K562 (cell line): Measurements from ENCODE around the gene MED13L. TPM values are rescaled to one million over a fixed set of nuclear protein-coding genes. Genes with fewer than 3 reads are reported as not detected.

Experiments
- ATAC-seq: fragments of 200-7000 bp; cut with Tn5 transposase; 3 replicates; pipeline ENCODE4 v1.9.1; 2020; ENCODE audit warnings: moderate library complexity
- BruUV-seq: library from RNA; stranded (reverse); fragments of 400-500 nt; replicated peaks from 2 replicates; lab custom pipeline; 2021; lab: Mats Ljungman, UMichigan
- CTCF ChIA-PET: fragments of 300-600 bp; formaldehyde crosslinking; extraction: SDS; loops from one replicate; lab custom pipeline; 2021; ENCODE audit warnings: low intra/inter-chr PET ratio; lab: Yijun Ruan, JAX
- POLR2A ChIA-PET: fragments of 300-600, 350-650 bp; sonication (Branson Sonifier 250); formaldehyde crosslinking; extraction: SDS; loops from one replicate; lab custom pipeline; 2021; ENCODE audit warnings: antibody characterized with exemption, inconsistent platforms; lab: Yijun Ruan, JAX
- DNase-seq, 4 experiments: peaks; one replicate each; pipeline versions ENCODE4 v3.0.0 to v3.0.0-alpha.2; 2011 to 2018; ENCODE audit warnings: low spot score in 3 of 4, mixed read lengths in 3 of 4; ENCODE audit errors: extremely low read depth in 1 of 4
- FAIRE-seq: peaks from 2 replicates; lab custom pipeline; 2011; peaks lifted over from hg19 to GRCh38; lab: Jason Lieb, UNC
- H2AFZ ChIP-seq: 2 replicates; pipeline ENCODE4 v1.6.0; 2011; ENCODE audit warnings: low read depth, low read length, control low read depth, inconsistent platforms
- H3K27ac ChIP-seq: fragments of 200-600 bp; 3 replicates; pipeline ENCODE4 v1.8.0; 2011; ENCODE audit warnings: low read depth, mild to moderate bottlenecking, control low read depth, inconsistent platforms, low read length, moderate library complexity, mixed read lengths; ENCODE audit errors: extremely low read depth
- H3K27me3 ChIP-seq, 2 experiments: fragments of 300-600 bp in 1 of 2; 2 replicates in 1 of 2; 3 replicates in 1 of 2; pipeline versions ENCODE4 v1.6.0 to v1.8.0; 2011; ENCODE audit warnings: inconsistent platforms in 2 of 2, low read length in 2 of 2, mild to moderate bottlenecking in 1 of 2, mixed read lengths in 1 of 2, moderate library complexity in 1 of 2; ENCODE audit not compliant: control insufficient read depth in 2 of 2, insufficient read depth in 2 of 2
- H3K36me3 ChIP-seq: fragments of 300-600 bp; 3 replicates; pipeline ENCODE4 v1.8.0; 2011; ENCODE audit warnings: mild to moderate bottlenecking, low read length, inconsistent platforms; ENCODE audit not compliant: control insufficient read depth, insufficient read depth
- H3K4me1 ChIP-seq, 2 experiments: fragments of 200-600 bp in 1 of 2; replicated peaks in 1 of 2; 2 replicates in 1 of 2; 3 replicates in 1 of 2; pipeline versions ENCODE4 v1.5.1 to v1.8.0; 2011; ENCODE audit warnings: inconsistent platforms in 2 of 2, low read length in 2 of 2, mild to moderate bottlenecking in 1 of 2, mixed read lengths in 1 of 2, moderate library complexity in 1 of 2; ENCODE audit not compliant: control insufficient read depth in 2 of 2, insufficient read depth in 2 of 2
- H3K4me2 ChIP-seq: 2 replicates; pipeline ENCODE4 v1.6.1; 2011; ENCODE audit warnings: low read length, control low read depth, inconsistent platforms, mixed read lengths; ENCODE audit not compliant: insufficient read depth
- H3K4me3 ChIP-seq: fragments of 200-600 bp; sonication (generic), shearing (Covaris generic); 2 replicates; pipeline ENCODE4 v1.5.1; 2016; ENCODE audit warnings: control low read depth, inconsistent platforms
- H3K79me2 ChIP-seq: fragments of 200-600 bp; 3 replicates; pipeline ENCODE4 v1.8.0; 2011; ENCODE audit warnings: low read length, inconsistent platforms; ENCODE audit not compliant: control insufficient read depth, insufficient read depth
- H3K9ac ChIP-seq, 2 experiments: 2 replicates each; pipeline versions ENCODE4 v1.6.0 to v1.6.1; 2011; ENCODE audit warnings: low read depth in 2 of 2, low read length in 2 of 2, control low read depth in 1 of 2, inconsistent platforms in 1 of 2, mild to moderate bottlenecking in 1 of 2, mixed read lengths in 1 of 2; ENCODE audit not compliant: insufficient read depth in 1 of 2
- H3K9me1 ChIP-seq: one replicate; pipeline ENCODE4 v1.6.0; 2011; ENCODE audit warnings: inconsistent platforms, mild to moderate bottlenecking, low read length, moderate library complexity; ENCODE audit not compliant: control insufficient read depth, insufficient read depth
- H3K9me3 ChIP-seq: replicated peaks from 2 replicates; pipeline ENCODE4 v1.5.1; 2011; ENCODE audit warnings: low read depth, low read length, inconsistent platforms; ENCODE audit not compliant: control insufficient read depth, insufficient read depth
- H4K20me1 ChIP-seq: replicated peaks from 2 replicates; pipeline ENCODE4 v1.6.1; 2011; ENCODE audit warnings: low read length, inconsistent platforms, mixed read lengths; ENCODE audit not compliant: control insufficient read depth, insufficient read depth
- AFF4 ChIP-seq: sonication (generic); formaldehyde crosslinking; IDR thresholded peaks from 2 replicates; pipeline ENCODE4 v1.8.0; 2023; ENCODE audit warnings: mild to moderate bottlenecking, missing genetic modification reagents
- C11orf30 ChIP-seq: fragments of 450-650 bp; IDR thresholded peaks from 2 replicates; pipeline ENCODE4 v1.6.1; 2016; ENCODE audit warnings: low read depth, mild to moderate bottlenecking
- ZNF316 ChIP-seq: fragments of 450-650 bp; IDR thresholded peaks from 2 replicates; pipeline ENCODE4 v1.6.1; 2016
- WGBS: fragments of 100-300 bp; shearing (Covaris generic); methylation state at CpG from one replicate; pipeline ENCODE4 v1.1.6; 2016; ENCODE audit warnings: low coverage, mixed read lengths; ENCODE audit not compliant: insufficient coverage; ENCODE audit errors: missing lambda C conversion rate; 5-methylcytosine and 5-hydroxymethylcytosine counted together
- in situ Hi-C: fragments of 300-500 bp; cut with MboI; formaldehyde crosslinking; loops from 4 replicates; pipeline ENCODE4 v1.15.0; 2018; ENCODE audit warnings: inconsistent platforms, mixed read lengths
- intact Hi-C: fragments of 100-400 bp; cut with micrococcal nuclease; formaldehyde crosslinking; loops from 2 replicates; pipeline ENCODE4 v1.14.2; 2022
- polyA plus RNA-seq, 8 experiments: library from polyadenylated mRNA; depleted of rRNA in 4 of 8; stranded (reverse) in 5 of 8; unstranded in 3 of 8; fragments of >200 nt; fragmentation: Nextera tagmentation in 2 of 8; fragmentation: Illumina TruSeq in 1 of 8; extraction: Ambion mirVana in 2 of 8; extraction: Trizol in 1 of 8; gene quantifications; 2 replicates each; pipeline versions ENCODE4 v1.2.1 to v1.2.3, GENCODE V29; 2011 to 2014; ENCODE audit warnings: inconsistent platforms in 1 of 8, missing spikeins in 1 of 8
- total RNA-seq, 7 experiments: library from RNA; depleted of rRNA in 6 of 7; stranded (reverse); fragments of >200 nt in 6 of 7; fragmentation: Illumina TruSeq in 2 of 7; extraction: Trizol in 2 of 7; gene quantifications; 2 replicates each; pipeline versions ENCODE4 v1.2.1 to v1.2.3, GENCODE V29; 2011 to 2021; ENCODE audit warnings: low replicate concordance in 1 of 7
- TF ChIP-seq, protein P1 (sequence below), 2 experiments: fragments of 450-650 bp in 1 of 2; sonication (generic) in 1 of 2; formaldehyde crosslinking in 1 of 2; IDR thresholded peaks; 2 replicates each; pipeline versions ENCODE4 v1.7.1 to v1.9.0; 2016 to 2022; ENCODE audit warnings: inconsistent platforms in 1 of 2, mild to moderate bottlenecking in 1 of 2, missing genetic modification reagents in 1 of 2

MED13L gene
- total and polyA plus RNA-seq, 9 of the 15 experiments (the other 6 are each of a cell fraction or from before 2014, with no cell fraction given) = 13.4 to 90.3 (median 36.9) TPM

- Histone ChIP-seq H4K20me1 (no peaks in the 10 kb centered on the region), H3K79me2 (no peaks in the 10 kb centered on the region), H3K4me3 (no peak overlapping the region), H3K9me3 (no peaks in the 10 kb centered on the region), H3K9me1 (no peaks in the 10 kb centered on the region), H3K27ac (no peak overlapping the region), H3K36me3 (peaks cover 83% of the 10 kb centered on the region), H3K4me1 (no peaks in the 10 kb centered on the region), H3K27me3 (no peaks in the 10 kb centered on the region), H3K9ac (no peak overlapping the region), H2AFZ (no peak overlapping the region), H3K4me2 (no peak overlapping the region)
- FAIRE-seq (no peak), DNase-seq (no peak), ATAC-seq (no peak)
- CTCF ChIA-PET = no interaction called here
- POLR2A ChIA-PET = interaction anchor here (0.9 to 1.1 kb wide), 2 partner anchors 16 to 302 kb away, joined by 3 read pairs; no protein-coding TSS in a partner anchor
- no TSS peak for BruUV-seq
- in situ Hi-C loops = loop anchor here (25.0 kb wide), 1 partner anchor 1163 kb away; no protein-coding TSS in a partner anchor
- TF ChIP-seq AFF4 = no peak
- TF ChIP-seq C11orf30 = peak; percentile 27; the same call in 1 of the 2 replicates
- TF ChIP-seq, protein P1, sequence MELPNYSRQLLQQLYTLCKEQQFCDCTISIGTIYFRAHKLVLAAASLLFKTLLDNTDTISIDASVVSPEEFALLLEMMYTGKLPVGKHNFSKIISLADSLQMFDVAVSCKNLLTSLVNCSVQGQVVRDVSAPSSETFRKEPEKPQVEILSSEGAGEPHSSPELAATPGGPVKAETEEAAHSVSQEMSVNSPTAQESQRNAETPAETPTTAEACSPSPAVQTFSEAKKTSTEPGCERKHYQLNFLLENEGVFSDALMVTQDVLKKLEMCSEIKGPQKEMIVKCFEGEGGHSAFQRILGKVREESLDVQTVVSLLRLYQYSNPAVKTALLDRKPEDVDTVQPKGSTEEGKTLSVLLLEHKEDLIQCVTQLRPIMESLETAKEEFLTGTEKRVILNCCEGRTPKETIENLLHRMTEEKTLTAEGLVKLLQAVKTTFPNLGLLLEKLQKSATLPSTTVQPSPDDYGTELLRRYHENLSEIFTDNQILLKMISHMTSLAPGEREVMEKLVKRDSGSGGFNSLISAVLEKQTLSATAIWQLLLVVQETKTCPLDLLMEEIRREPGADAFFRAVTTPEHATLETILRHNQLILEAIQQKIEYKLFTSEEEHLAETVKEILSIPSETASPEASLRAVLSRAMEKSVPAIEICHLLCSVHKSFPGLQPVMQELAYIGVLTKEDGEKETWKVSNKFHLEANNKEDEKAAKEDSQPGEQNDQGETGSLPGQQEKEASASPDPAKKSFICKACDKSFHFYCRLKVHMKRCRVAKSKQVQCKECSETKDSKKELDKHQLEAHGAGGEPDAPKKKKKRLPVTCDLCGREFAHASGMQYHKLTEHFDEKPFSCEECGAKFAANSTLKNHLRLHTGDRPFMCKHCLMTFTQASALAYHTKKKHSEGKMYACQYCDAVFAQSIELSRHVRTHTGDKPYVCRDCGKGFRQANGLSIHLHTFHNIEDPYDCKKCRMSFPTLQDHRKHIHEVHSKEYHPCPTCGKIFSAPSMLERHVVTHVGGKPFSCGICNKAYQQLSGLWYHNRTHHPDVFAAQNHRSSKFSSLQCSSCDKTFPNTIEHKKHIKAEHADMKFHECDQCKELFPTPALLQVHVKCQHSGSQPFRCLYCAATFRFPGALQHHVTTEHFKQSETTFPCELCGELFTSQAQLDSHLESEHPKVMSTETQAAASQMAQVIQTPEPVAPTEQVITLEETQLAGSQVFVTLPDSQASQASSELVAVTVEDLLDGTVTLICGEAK (IDR thresholded peaks at IDR 0.05) = peak; percentile 89
- TF ChIP-seq, protein P1 (CRISPR knock-in tag; IDR thresholded peaks at IDR 0.05) = peak; percentile 52; the same call in 1 of the 2 replicates
- TF ChIP-seq ZNF316 = peak; percentile 7; the same call in 1 of the 2 replicates
- intact Hi-C loops = no loop called here
- WGBS = 95% methylated on average over 3 of the region's 3 CpGs
Measured at GRCh38 chr12:115973968-115974724, 303.3 kb downstream of the MED13L start.
